DND-41 (cell line): Measurements from ENCODE around the gene DENND1A.
A peak's percentile ranks its signal among the peaks of the same experiment; 100 is the strongest.

ENCODE experiments used
- ATAC-seq: fragments of 200-7000 bp; cut with Tn5 transposase; 3 replicates; pipeline ENCODE4 v1.9.1; 2021; ENCODE audit warnings: low read depth; ENCODE audit not compliant: insufficient read depth
- DNase-seq: peaks from one replicate; pipeline ENCODE4 v3.0.0-alpha.2; 2020
- H2AFZ ChIP-seq: 2 replicates; pipeline ENCODE4 v1.6.0; 2012; ENCODE audit warnings: low read depth, low read length
- H3K27ac ChIP-seq: 2 replicates; pipeline ENCODE4 v1.5.1; 2012; ENCODE audit warnings: low read length, inconsistent platforms
- H3K27me3 ChIP-seq: fragments of 200-600 bp; sonication (generic); 2 replicates; pipeline ENCODE4 v1.6.0; 2012; ENCODE audit warnings: low read length, mild to moderate bottlenecking, inconsistent platforms; ENCODE audit not compliant: insufficient read depth, poor library complexity
- H3K36me3 ChIP-seq: 2 replicates; pipeline ENCODE4 v1.5.1; 2012; ENCODE audit warnings: low read length, inconsistent platforms; ENCODE audit not compliant: insufficient read depth
- H3K4me1 ChIP-seq: 2 replicates; pipeline ENCODE4 v1.5.1; 2012; ENCODE audit warnings: mild to moderate bottlenecking, low read length; ENCODE audit not compliant: insufficient read depth
- H3K4me2 ChIP-seq: 2 replicates; pipeline ENCODE4 v1.6.0; 2012; ENCODE audit warnings: mild to moderate bottlenecking, moderate library complexity, low read length, inconsistent platforms; ENCODE audit not compliant: insufficient read depth
- H3K4me3 ChIP-seq, 2 experiments: fragments of 200-600 bp in 1 of 2; shearing (Covaris generic) in 1 of 2; 2 replicates each; pipeline ENCODE4 v1.5.1; 2012 to 2016; ENCODE audit warnings: inconsistent platforms in 2 of 2, low read length in 2 of 2, mild to moderate bottlenecking in 2 of 2, low read depth in 1 of 2, moderate library complexity in 1 of 2
- H3K79me2 ChIP-seq: 2 replicates; pipeline ENCODE4 v1.6.0; 2012; ENCODE audit warnings: low read length, inconsistent platforms; ENCODE audit not compliant: insufficient read depth
- H3K9ac ChIP-seq: 2 replicates; pipeline ENCODE4 v1.6.0; 2012; ENCODE audit warnings: low read depth, mild to moderate bottlenecking, inconsistent platforms, low read length, moderate library complexity
- H3K9me3 ChIP-seq: 2 replicates; pipeline ENCODE4 v1.5.1; 2012; ENCODE audit warnings: low read length, moderate library complexity, mild to moderate bottlenecking, inconsistent platforms; ENCODE audit not compliant: insufficient read depth, severe bottlenecking
- H4K20me1 ChIP-seq: 2 replicates; pipeline ENCODE4 v1.6.0; 2012; ENCODE audit warnings: low read length; ENCODE audit not compliant: insufficient read depth
- EZH2 ChIP-seq: IDR thresholded peaks from 3 replicates; pipeline ENCODE4 v1.6.1; 2012; ENCODE audit warnings: borderline replicate concordance, low read depth, mild to moderate bottlenecking, moderate library complexity, low read length, inconsistent platforms; ENCODE audit not compliant: severe bottlenecking
- TF ChIP-seq, protein P1 (sequence below): IDR thresholded peaks from 2 replicates; pipeline ENCODE4 v1.5.1; 2012; ENCODE audit warnings: borderline replicate concordance, low read length, moderate library complexity, mild to moderate bottlenecking; ENCODE audit not compliant: poor library complexity, severe bottlenecking; ENCODE audit errors: extremely low read depth

Gene DENND1A

DNA sequence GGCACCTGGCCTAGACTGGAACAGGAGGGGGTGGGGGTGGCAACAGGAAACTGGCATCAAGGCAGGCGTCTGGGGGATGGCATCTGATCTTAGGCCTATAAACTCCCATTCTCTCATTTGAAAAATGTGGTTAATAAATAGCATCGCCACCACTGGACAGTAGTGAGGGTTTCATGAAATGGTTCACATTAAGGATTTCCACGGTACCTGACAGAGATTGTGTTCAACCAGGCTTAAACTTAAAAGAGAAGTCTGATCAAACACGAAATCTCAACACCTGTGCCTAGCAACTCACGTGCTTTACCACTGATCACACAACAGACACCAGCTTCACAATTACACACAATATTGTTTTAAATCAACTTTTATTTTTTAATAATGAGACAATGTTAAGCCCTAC, 3.0 kb downstream of the DENND1A start:
- Histone ChIP-seq H3K9me3 (no peaks in the 10 kb centered on the region), H4K20me1 (peaks cover 17% of the 10 kb centered on the region; the same call in 1 of the 2 replicates), H3K4me2 (0 out of 2 replicates have a peak overlapping the region, but pooled peaks have one; percentile 7), H3K9ac (no peak overlapping the region), H3K27ac (no peak overlapping the region), H3K27me3 (no peaks in the 10 kb centered on the region), H2AFZ (no peak overlapping the region), H3K4me1 (peaks cover 40% of the 10 kb centered on the region), H3K79me2 (peaks cover 31% of the 10 kb centered on the region), H3K36me3 (no peaks in the 10 kb centered on the region), H3K4me3 (no peak overlapping the region)
- ATAC-seq (no peak), DNase-seq (no peak)
- TF ChIP-seq, protein P1, sequence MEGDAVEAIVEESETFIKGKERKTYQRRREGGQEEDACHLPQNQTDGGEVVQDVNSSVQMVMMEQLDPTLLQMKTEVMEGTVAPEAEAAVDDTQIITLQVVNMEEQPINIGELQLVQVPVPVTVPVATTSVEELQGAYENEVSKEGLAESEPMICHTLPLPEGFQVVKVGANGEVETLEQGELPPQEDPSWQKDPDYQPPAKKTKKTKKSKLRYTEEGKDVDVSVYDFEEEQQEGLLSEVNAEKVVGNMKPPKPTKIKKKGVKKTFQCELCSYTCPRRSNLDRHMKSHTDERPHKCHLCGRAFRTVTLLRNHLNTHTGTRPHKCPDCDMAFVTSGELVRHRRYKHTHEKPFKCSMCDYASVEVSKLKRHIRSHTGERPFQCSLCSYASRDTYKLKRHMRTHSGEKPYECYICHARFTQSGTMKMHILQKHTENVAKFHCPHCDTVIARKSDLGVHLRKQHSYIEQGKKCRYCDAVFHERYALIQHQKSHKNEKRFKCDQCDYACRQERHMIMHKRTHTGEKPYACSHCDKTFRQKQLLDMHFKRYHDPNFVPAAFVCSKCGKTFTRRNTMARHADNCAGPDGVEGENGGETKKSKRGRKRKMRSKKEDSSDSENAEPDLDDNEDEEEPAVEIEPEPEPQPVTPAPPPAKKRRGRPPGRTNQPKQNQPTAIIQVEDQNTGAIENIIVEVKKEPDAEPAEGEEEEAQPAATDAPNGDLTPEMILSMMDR: no peak
- no peak for TF ChIP-seq EZH2

DNA sequence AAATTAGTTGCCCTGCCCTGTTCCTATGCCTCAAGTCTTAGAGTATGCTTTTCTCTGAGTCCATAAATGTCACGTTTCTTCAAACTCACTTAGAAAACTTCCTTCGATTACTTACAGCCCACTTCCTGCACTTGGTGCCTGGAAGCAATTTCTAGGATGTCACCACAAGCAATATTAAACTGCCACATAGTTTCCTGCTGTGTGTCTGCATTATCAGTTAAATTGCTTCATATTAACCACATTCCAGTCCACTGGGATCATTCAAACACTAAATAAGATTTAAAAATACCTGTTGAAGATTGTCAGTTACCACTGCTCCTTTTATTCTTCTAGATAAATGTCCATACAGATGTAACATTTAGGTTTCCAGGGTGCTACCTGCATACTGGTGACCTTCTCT, 4.1 kb downstream of the DENND1A start:
- no peak overlapping the region for H3K27ac ChIP-seq
- H3K4me2 ChIP-seq: no peak overlapping the region
- peaks cover 31% of the 10 kb centered on the region for H3K79me2 ChIP-seq
- no peak overlapping the region for H2AFZ ChIP-seq
- no peaks in the 10 kb centered on the region for H3K36me3 ChIP-seq
- no peak overlapping the region for H3K4me3 ChIP-seq
- DNase-seq (no peak), ATAC-seq (no peak)
- TF ChIP-seq, protein P1: no peak
- H3K9ac ChIP-seq: no peak overlapping the region
- no peaks in the 10 kb centered on the region for H3K9me3 ChIP-seq
- peaks cover 40% of the 10 kb centered on the region for H3K4me1 ChIP-seq
- H4K20me1 ChIP-seq: peaks cover 17% of the 10 kb centered on the region; the same call in 1 of the 2 replicates
- no peaks in the 10 kb centered on the region for H3K27me3 ChIP-seq

DNA sequence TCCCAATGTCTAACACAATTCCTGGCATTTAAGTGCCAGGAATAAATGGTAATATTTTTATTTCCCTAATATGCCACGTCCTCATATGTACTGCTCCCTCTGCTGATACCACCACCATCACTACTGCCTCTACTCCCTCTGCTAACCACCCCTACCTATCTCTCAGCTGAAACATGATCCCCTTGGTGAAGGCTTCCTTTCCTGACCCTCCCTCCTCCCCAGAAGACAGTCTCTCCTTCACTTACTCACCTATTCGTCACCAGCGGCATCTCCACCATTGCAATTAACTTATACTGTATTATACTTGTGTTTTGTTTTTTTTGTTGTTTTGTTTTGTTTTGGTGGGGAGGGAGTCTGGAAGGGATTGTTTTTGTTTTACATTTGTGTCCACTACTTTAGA, 4.8 kb downstream of the DENND1A start:
- Histone ChIP-seq H3K4me2 (no peak overlapping the region), H3K27ac (no peak overlapping the region)

More for the DNA sequence above, 4.8 kb downstream of the DENND1A start:
- DNase-seq: no peak
- Histone ChIP-seq H3K4me3 (no peak overlapping the region), H2AFZ (no peak overlapping the region), H4K20me1 (peaks cover 17% of the 10 kb centered on the region; the same call in 1 of the 2 replicates), H3K9ac (no peak overlapping the region), H3K4me1 (peaks cover 34% of the 10 kb centered on the region), H3K36me3 (no peaks in the 10 kb centered on the region), H3K9me3 (no peaks in the 10 kb centered on the region), H3K27me3 (no peaks in the 10 kb centered on the region), H3K79me2 (peaks cover 31% of the 10 kb centered on the region)
- ATAC-seq: no peak
- no peak for TF ChIP-seq EZH2
- TF ChIP-seq, protein P1: no peak
